Iris pigment epithelial cell (primary cell): ENCODE measurements around the gene SCNN1G.
"Not testable (repeated sequence)": the region's sequence is repeated elsewhere in the genome, so short reads cannot be mapped to it uniquely, and the experiment has no call there.

Experiments
- DNase-seq: peaks from one replicate; pipeline ENCODE4 v3.0.0-alpha.2; 2011; ENCODE audit warnings: low read depth

SCNN1G gene

DNA sequence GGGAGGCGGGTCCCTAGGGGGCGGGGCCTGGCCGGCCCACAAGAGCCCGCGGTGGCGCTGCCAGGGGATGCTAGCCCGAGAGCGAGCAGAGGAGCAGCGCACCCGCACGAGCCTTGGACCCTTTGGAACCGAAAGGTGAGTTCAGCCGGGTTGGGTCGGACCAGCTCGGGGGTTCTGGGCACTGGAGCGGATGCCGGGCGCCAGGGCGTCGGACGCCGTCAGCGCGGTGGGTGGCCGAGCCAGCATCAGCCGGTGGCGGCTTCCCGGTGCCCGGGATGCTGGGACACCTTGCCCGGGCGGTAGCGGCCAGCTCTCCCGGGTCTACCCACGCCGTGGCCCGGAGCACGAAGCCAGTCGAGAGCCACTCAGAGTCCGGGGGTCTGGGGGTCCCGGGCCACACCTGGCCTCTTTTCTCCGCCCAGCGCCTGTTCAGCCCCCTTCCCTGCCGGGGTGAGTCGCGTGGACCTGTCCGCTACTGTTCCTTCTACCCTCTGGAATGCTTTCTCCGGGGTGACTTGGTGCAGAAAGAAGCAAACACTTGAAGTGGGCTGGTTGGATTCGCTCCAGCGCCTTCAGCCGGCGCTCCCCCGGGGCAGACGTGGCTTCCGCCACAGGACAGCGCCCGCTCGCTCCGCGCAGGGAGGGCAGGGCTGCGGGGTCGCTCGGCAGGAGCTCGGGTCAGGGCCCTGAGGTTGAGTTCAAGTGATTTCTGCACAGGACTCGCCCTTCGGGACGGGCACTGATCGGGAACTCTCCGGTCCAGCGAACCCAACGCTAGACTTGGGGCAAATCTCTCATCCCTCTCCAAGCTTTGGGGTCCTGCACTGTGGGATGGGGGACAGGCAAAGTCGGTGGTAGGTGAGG is at the start of gene SCNN1G:
TSS of gene SCNN1G (plus strand) at position 67 of the 864 bp plus-strand sequence. CDS start 3,527 bp downstream, outside the sequence.
- no peak for DNase-seq

- DNase-seq: peak; percentile 31
These were observed 49.6 kb upstream of the SCNN1G start for GRCh38 chr16:23132775-23133463.

DNA sequence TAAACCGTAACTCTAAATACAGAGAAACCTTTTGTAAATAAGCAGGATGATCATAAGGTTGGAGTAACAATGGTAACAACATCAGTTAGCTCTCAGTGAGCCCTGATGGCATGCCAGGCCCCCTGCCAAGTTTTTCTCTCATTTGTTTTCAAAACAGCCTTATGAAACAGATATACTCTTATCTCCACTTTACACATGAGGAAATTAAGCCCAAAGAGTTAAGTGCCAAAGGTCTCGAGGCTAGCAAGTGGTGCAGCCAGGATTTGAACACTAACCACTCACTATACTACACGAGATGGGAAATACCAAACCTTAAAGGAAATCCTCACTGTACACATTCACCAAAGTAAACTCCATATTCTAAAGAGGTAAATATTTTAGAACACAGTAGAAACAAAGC is 48.3 kb upstream of the SCNN1G start:
- peak; percentile 63 for DNase-seq

DNA sequence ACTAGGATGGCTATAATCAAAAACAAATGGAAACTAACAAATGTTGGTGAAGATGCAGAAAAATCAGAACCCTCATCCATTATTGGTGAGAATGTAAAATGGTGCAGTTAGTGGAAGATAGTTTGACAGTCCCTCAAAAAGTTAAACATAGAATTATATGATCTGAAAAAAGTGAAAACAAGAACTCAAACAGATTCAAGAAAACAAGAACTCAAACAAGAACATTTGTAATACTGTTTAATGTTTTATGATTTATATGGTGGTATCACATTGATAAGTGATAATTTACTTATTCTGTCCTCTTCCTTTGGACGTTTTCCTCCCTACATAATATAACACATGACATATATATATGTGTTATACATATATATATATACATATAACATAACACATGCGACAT is 45.3 kb upstream of the SCNN1G start:
- no peak for DNase-seq

DNA sequence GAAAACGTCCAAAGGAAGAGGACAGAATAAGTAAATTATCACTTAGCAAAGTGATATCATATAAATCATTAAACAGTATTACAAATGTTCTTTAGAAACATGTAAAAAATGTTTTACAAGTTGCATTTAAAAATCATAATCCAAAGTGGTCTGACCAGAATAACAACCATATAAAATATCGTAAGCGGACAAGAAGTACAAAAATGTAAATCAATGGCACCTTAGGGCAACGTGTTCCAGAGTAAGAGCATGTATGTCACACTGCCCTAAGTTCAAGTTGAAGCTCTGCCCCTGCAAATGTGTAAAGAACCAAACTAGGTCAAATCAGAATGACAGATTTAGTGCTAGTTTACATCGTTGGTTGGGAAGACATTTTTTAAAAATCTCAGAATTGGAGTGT is 44.7 kb upstream of the SCNN1G start:
- no peak for DNase-seq

DNA sequence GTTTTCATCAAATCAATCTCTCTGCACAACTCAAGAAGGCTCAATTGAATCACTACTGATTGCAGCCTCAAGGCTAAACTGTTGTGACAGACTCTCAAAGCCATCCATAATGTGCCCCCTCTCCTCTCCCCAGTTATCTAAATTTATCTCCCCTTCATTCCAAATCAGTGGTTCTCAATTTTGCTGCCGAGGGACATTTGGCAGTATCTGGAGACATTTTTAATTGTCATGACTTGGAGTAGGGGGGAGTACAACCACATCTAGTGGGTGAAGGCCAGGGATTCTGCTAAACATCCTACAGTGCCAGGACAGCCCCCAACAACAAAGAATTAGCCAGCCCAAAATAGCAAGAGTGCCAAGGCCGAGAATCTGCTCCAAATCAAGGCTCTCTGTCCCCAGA is 42.4 kb upstream of the SCNN1G start:
- no peak for DNase-seq

- DNase-seq: no peak
These were observed 41.5 kb upstream of the SCNN1G start for GRCh38 chr16:23141033-23141432.

GRCh38 chr16:23141500-23141899 is 41.0 kb upstream of the SCNN1G start:
- DNase-seq: no peak

GRCh38 chr16:23141959-23142740 is 40.4 kb upstream of the SCNN1G start:
- DNase-seq: peak; percentile 40

DNA sequence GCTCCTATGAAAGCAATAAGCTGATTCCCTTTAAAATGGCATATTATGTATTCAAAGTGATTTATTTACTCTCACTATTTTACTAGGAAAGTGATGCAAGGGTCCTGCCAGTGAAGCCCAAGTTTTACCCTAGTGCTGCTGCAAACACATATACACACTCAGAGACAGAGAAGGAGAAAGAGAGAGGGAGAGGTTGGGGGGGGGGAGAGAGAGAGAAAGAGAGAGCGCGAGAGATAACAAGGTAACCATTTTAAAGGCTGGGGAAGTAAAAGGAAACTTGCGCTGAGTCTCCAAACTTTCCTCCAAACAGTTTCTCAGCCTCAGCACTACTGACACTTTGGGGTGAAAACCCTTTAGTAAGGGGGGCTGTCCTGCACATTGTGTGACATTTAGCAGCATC is 39.2 kb upstream of the SCNN1G start:
- DNase-seq: no peak

DNA sequence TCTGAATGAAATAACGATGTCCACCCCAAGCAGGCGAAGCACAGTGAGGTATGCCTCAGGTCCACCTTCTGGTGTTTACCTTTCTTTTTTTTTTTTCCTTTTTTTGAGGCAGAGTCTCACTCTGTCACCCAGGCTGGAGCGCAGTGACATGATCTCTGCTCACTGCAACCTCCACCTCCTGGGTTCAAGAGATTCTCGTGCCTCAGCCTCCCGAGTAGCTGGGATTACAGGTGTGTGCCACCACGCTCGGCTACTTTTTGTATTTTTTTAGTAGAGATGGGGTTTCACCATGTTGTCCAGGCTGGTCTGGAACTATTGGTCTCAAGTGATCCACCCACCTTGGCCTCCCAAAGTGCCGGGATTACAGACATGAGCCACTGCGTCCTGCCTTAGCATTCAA is 38.2 kb upstream of the SCNN1G start:
- not testable (repeated sequence) for DNase-seq

DNA sequence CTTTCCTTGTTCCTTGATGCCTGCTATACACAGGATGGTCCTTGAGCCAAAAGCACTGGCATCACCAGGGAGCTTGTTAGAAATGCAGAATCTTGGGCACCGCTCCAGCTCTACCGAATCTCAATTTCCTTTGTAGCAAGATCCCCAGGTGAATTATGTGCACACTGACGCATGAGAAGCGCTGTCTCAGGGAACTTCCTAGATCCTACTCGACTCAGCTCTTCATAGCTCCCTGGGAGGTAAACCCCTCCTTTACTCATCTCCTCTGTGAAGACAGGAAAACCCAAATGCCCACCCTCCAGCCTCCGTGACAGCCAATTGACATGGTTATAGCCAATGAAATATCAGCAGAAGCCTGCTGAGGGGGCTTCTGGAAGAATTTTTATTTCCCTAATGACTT is 37.4 kb upstream of the SCNN1G start:
- no peak for DNase-seq

GRCh38 chr16:23145608-23146007 is 36.9 kb upstream of the SCNN1G start:
- DNase-seq: peak; percentile 82

GRCh38 chr16:23146877-23147601 is 35.5 kb upstream of the SCNN1G start:
- no peak for DNase-seq

GRCh38 chr16:23147666-23148065 is 34.9 kb upstream of the SCNN1G start:
- no peak for DNase-seq

GRCh38 chr16:23148166-23148512 is 34.4 kb upstream of the SCNN1G start:
- no peak for DNase-seq

GRCh38 chr16:23148513-23149266 is 33.9 kb upstream of the SCNN1G start:
- peak; percentile 53 for DNase-seq

DNA sequence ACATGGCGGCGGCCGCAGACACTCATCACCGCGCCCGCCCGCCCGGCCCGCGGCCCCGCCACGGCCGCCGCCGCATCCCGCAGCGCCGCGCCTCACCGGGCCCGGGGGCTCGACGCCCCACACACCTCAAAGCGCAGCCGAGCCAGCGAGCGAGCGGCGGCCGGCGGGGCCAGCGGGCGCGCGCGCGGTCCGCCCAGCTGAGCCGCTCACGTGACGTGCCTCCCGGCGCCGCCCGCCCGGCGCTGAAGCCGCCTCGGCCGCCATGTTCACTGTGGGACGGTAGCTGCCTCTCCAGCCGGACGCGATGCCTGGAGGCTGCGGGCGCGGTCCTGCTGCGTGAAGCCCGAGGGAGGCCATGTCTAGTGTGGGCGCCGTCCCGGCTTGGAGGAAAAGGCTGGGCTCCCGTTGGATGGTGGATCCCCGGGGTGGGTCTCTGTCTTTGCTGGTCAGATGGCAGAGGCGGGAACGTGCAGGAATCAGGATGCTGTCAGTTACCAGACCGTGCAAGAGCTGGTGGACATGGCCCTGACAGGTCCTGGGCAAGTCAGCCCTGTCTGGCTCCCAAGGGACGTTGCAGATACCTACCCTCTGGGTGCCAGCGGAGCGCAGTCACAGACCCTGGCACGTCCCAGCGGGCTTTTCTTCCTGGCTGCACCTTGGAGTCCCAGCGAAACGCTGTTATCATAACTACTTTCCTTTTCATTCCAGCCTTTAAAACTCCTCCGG is 33.1 kb upstream of the SCNN1G start, which contains the start of gene USP31:
TSS of gene USP31 (minus strand) at position 186 of the 726 bp plus-strand sequence. CDS start at position 4, 182 bp downstream.
- DNase-seq: peak; percentile 97

- DNase-seq: no peak
These were observed 32.6 kb upstream of the SCNN1G start for GRCh38 chr16:23149993-23150364.

DNA sequence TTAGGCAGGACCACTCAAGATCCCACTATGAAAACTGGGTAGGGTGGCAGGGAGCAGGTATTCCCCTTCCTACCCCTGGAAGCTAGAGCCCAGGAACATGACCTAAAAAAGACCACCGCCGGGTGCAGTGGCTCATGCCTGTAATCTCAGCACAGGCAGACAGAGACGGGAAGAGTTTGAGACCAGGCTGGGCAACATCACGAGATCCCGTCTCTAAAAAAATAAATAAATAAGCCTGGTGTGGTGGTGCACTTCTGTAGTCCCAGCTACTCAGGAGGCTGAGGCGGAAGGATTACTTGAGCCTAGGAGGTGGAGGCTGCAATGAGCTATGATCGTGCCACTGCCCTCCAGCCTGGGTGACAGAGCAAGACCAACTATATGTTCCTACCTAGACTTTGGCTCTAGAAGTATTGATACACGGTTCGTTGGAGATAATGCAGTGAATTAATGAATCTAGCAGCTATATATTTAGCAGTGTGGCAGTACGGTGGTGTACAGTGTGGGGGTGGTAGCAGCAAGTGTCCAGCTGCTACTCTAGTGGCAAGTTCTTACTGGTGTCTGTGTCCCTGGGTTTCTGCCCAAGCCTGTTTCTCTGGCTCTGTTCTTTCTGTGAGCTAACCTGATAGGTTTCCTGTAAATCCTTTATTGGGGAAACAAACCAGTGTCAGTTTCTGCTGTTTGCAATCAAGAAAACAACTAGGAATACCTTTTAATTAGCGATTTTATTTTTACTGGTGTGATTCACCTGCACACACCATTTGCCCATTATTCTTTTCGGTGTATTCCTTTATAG is 30.0 kb upstream of the SCNN1G start:
- no peak for DNase-seq
